Measurements from ENCODE around the gene CNIH4.

Gene CNIH4

DNA sequence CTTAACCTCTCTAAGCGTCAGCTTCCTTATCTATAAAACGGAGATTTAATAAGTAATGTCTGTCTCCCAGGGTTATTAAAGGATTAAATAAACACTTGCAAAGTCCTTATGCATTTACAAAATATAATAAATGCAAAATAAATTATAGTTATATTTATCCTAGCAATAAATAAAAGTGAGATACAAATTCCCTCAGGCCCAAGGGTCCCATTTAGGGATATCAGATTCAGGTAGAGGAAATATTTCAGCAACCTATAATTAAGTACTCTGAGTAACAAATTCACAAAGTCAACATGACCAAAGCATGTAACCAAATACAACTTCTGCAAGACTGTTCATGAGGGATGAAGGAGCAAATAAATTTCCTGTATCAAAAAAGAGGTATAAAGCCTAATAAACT lies 44.7 kb upstream of the CNIH4 start:
- TF ChIP-seq ZNF37A (tag by site-specific recombination; IDR thresholded peaks at IDR 0.05) (no peak; the same call in 1 of the 2 replicates), KLF10 (tag by site-specific recombination; IDR thresholded peaks at IDR 0.05) (no peak), ZNF112 (tag by site-specific recombination; IDR thresholded peaks at IDR 0.05) (no peak), ZBTB8A (tag by site-specific recombination; IDR thresholded peaks at IDR 0.05) (no peak), ZNF610 (tag by site-specific recombination; IDR thresholded peaks at IDR 0.05; ENCODE audit: borderline replicate concordance) (no peak), ZBTB17 (tag by site-specific recombination; IDR thresholded peaks at IDR 0.05) (0 out of 2 replicates have a peak, but pooled peaks have one; percentile 1), ZNF132 (tag by site-specific recombination; IDR thresholded peaks at IDR 0.05; ENCODE audit: borderline replicate concordance) (no peak), EGR2 (tag by site-specific recombination; IDR thresholded peaks at IDR 0.05; ENCODE audit: low read depth) (no peak), GLIS1 (tag by site-specific recombination; IDR thresholded peaks at IDR 0.05) (no peak), PRDM1 (tag by site-specific recombination; IDR thresholded peaks at IDR 0.05) (no peak), ZNF266 (tag by site-specific recombination; IDR thresholded peaks at IDR 0.05; ENCODE audit: low read depth) (no peak), ZNF776 (tag by site-specific recombination; IDR thresholded peaks at IDR 0.05; ENCODE audit: borderline replicate concordance) (no peak), SP2 (tag by site-specific recombination; IDR thresholded peaks at IDR 0.05) (no peak), GFI1B (tag by site-specific recombination; IDR thresholded peaks at IDR 0.05) (no peak), ZNF600 (tag by site-specific recombination; IDR thresholded peaks at IDR 0.05) (no peak), ZNF10 (tag by site-specific recombination; IDR thresholded peaks at IDR 0.05) (no peak), SP7 (tag by site-specific recombination; IDR thresholded peaks at IDR 0.05) (peak; percentile 99), ZNF548 (tag by site-specific recombination; IDR thresholded peaks at IDR 0.05) (no peak), ZNF23 (tag by site-specific recombination; IDR thresholded peaks at IDR 0.05; ENCODE audit: borderline replicate concordance) (no peak)
- TF ChIP-seq, protein P1, sequence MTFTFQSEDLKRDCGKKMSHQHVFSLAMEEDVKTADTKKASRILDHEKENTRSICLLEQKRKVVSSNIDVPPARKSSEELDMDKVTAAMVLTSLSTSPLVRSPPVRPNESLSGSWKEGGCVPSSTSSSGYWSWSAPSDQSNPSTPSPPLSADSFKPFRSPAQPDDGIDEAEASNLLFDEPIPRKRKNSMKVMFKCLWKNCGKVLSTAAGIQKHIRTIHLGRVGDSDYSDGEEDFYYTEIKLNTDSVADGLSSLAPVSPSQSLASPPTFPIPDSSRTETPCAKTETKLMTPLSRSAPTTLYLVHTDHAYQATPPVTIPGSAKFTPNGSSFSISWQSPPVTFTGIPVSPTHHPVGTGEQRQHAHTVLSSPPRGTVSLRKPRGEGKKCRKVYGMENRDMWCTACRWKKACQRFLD (tag by site-specific recombination; IDR thresholded peaks at IDR 0.05) = no peak
- TF ChIP-seq, protein P2, sequence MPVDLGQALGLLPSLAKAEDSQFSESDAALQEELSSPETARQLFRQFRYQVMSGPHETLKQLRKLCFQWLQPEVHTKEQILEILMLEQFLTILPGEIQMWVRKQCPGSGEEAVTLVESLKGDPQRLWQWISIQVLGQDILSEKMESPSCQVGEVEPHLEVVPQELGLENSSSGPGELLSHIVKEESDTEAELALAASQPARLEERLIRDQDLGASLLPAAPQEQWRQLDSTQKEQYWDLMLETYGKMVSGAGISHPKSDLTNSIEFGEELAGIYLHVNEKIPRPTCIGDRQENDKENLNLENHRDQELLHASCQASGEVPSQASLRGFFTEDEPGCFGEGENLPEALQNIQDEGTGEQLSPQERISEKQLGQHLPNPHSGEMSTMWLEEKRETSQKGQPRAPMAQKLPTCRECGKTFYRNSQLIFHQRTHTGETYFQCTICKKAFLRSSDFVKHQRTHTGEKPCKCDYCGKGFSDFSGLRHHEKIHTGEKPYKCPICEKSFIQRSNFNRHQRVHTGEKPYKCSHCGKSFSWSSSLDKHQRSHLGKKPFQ (tag by site-specific recombination; IDR thresholded peaks at IDR 0.05) = no peak
- TF ChIP-seq, protein P3, sequence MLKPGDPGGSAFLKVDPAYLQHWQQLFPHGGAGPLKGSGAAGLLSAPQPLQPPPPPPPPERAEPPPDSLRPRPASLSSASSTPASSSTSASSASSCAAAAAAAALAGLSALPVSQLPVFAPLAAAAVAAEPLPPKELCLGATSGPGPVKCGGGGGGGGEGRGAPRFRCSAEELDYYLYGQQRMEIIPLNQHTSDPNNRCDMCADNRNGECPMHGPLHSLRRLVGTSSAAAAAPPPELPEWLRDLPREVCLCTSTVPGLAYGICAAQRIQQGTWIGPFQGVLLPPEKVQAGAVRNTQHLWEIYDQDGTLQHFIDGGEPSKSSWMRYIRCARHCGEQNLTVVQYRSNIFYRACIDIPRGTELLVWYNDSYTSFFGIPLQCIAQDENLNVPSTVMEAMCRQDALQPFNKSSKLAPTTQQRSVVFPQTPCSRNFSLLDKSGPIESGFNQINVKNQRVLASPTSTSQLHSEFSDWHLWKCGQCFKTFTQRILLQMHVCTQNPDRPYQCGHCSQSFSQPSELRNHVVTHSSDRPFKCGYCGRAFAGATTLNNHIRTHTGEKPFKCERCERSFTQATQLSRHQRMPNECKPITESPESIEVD (tag by site-specific recombination; IDR thresholded peaks at IDR 0.05) = peak; percentile 77
- TF ChIP-seq, protein P4, sequence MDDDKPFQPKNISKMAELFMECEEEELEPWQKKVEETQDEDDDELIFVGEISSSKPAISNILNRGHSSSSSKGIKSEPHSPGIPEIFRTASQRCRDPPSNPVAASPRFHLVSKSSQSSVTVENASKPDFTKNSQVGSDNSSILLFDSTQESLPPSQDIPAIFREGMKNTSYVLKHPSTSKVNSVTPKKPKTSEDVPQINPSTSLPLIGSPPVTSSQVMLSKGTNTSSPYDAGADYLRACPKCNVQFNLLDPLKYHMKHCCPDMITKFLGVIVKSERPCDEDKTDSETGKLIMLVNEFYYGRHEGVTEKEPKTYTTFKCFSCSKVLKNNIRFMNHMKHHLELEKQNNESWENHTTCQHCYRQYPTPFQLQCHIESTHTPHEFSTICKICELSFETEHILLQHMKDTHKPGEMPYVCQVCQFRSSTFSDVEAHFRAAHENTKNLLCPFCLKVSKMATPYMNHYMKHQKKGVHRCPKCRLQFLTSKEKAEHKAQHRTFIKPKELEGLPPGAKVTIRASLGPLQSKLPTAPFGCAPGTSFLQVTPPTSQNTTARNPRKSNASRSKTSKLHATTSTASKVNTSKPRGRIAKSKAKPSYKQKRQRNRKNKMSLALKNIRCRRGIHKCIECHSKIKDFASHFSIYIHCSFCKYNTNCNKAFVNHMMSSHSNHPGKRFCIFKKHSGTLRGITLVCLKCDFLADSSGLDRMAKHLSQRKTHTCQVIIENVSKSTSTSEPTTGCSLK (tag by site-specific recombination; IDR thresholded peaks at IDR 0.05) = no peak
- ChIA-PET CTCF (no interaction called here), POLR2A (no interaction called here)
- peaks cover 4% of the 10 kb centered on the region; the same call in 1 of the 2 replicates for H3K4me1 ChIP-seq (ENCODE audit: control insufficient read depth, insufficient read depth, low read length)
- H3K9me3 ChIP-seq (ENCODE audit: control insufficient read depth, insufficient read depth, low read depth, low read length) = no peaks in the 10 kb centered on the region
- no peak overlapping the region for H3K4me3 ChIP-seq (ENCODE audit: low read depth, low read length)
- no peak overlapping the region for H3K27ac ChIP-seq (ENCODE audit: extremely low read depth, low read depth, low read length)
- peaks cover 85 to 92% of the 10 kb centered on the region in 2 experiments for H3K36me3 ChIP-seq (ENCODE audit: control insufficient read depth in 2 of 2, insufficient read depth in 1 of 2, low read length in 2 of 2)

All from HEK293 (cell line).